A673 (cell line): ENCODE data around the gene PEX16. TPM values are rescaled to one million over a fixed set of nuclear protein-coding genes. Genes with fewer than 3 reads are reported as not detected.
A peak's percentile ranks its signal among the peaks of the same experiment; 100 is the strongest.

Source experiments
- BruUV-seq: library from RNA; stranded (reverse); fragments of 400-500 nt; replicated peaks from 2 replicates; lab custom pipeline; 2021; lab: Mats Ljungman, UMichigan
- CTCF ChIA-PET: fragments of 300-600 bp; sonication (Branson Sonifier 250); formaldehyde crosslinking; loops from one replicate; lab custom pipeline; 2022; ENCODE audit warnings: antibody characterized with exemption; lab: Charles Lee
- POLR2A ChIA-PET: fragments of 300-600 bp; sonication (Branson Sonifier 250); formaldehyde crosslinking; loops from one replicate; lab custom pipeline; 2022; ENCODE audit warnings: antibody characterized with exemption; ENCODE audit not compliant: low non-redundant PET; lab: Charles Lee
- DNase-seq: peaks from one replicate; pipeline ENCODE4 v3.0.0-alpha.2; 2015; ENCODE audit warnings: low spot score
- H3K27ac ChIP-seq: fragments of 200-600 bp; sonication (generic); 2 replicates; pipeline ENCODE4 v1.5.1; 2016; ENCODE audit warnings: mixed run types, low read depth, mild to moderate bottlenecking, mixed read lengths, antibody characterized with exemption, low read length; ENCODE audit not compliant: poor library complexity, severe bottlenecking
- H3K27me3 ChIP-seq: fragments of 200-600 bp; sonication (generic); replicated peaks from 2 replicates; pipeline ENCODE4 v1.6.1; 2017; ENCODE audit warnings: mixed run types, low read depth, mild to moderate bottlenecking, mixed read lengths, antibody characterized with exemption, low read length; ENCODE audit not compliant: insufficient read depth, poor library complexity
- H3K36me3 ChIP-seq: fragments of 200-600 bp; sonication (generic); 2 replicates; pipeline ENCODE4 v1.6.1; 2016; ENCODE audit warnings: mixed run types, mild to moderate bottlenecking, mixed read lengths, antibody characterized with exemption, low read length; ENCODE audit not compliant: insufficient read depth, poor library complexity, severe bottlenecking
- H3K4me1 ChIP-seq: fragments of 200-600 bp; sonication (generic); 2 replicates; pipeline ENCODE4 v1.6.1; 2017; ENCODE audit warnings: mixed run types, mild to moderate bottlenecking, mixed read lengths, antibody characterized with exemption, low read length; ENCODE audit not compliant: insufficient read depth, poor library complexity, severe bottlenecking
- H3K4me3 ChIP-seq: fragments of 200-600 bp; sonication (generic); 2 replicates; pipeline ENCODE4 v1.5.1; 2016; ENCODE audit warnings: low read depth, mixed run types, mild to moderate bottlenecking, mixed read lengths, low read length; ENCODE audit not compliant: poor library complexity, severe bottlenecking
- H3K9me3 ChIP-seq: fragments of 200-600 bp; sonication (generic); 2 replicates; pipeline ENCODE4 v1.6.1; 2016; ENCODE audit warnings: mixed run types, low read depth, mild to moderate bottlenecking, mixed read lengths, antibody characterized with exemption, low read length; ENCODE audit not compliant: poor library complexity, severe bottlenecking
- CTCF ChIP-seq: fragments of 300-800, 200-600 bp; sonication (generic); conservative IDR thresholded peaks from 2 replicates; pipeline ENCODE4 v1.5.1; 2017; ENCODE audit warnings: low read depth, mild to moderate bottlenecking, antibody characterized with exemption, low read length, moderate library complexity, mixed read lengths
- EZH2 ChIP-seq: fragments of 200-600 bp; sonication (generic); IDR thresholded peaks from 2 replicates; pipeline ENCODE4 v1.6.1; 2017; ENCODE audit warnings: borderline replicate concordance, low read depth, mild to moderate bottlenecking, mixed read lengths, antibody characterized with exemption, low read length; ENCODE audit not compliant: poor library complexity, severe bottlenecking
- intact Hi-C: fragments of 100-400 bp; cut with micrococcal nuclease; formaldehyde crosslinking; loops from one replicate; pipeline ENCODE4 v1.10.0; 2022; ENCODE audit not compliant: unreplicated experiment
- total RNA-seq: library from RNA; stranded (reverse); gene quantifications from 2 replicates; pipeline ENCODE4 v1.2.3, GENCODE V29; 2021

PEX16 gene
- total RNA-seq, 1 experiment from 2014 or later = 64.1 TPM

GRCh38 chr11:45924036-45924915 is 6.6 kb upstream of the PEX16 start:
- CTCF ChIA-PET = interaction anchor here (0.7 to 0.8 kb wide), 2 partner anchors 39 to 71 kb away, joined by 3 to 4 read pairs; no protein-coding TSS in a partner anchor
- no peak for TF ChIP-seq EZH2
- TF ChIP-seq CTCF = no peak
- intact Hi-C loops = no loop called here
- H3K36me3 ChIP-seq = no peaks in the 10 kb centered on the region
- no peak overlapping the region for H3K4me3 ChIP-seq
- no TSS peak for BruUV-seq
- H3K4me1 ChIP-seq = peaks cover 7% of the 10 kb centered on the region
- H3K27me3 ChIP-seq = no peaks in the 10 kb centered on the region
- H3K9me3 ChIP-seq = no peaks in the 10 kb centered on the region
- POLR2A ChIA-PET = interaction anchor here (0.5 kb wide), 1 partner anchor 410 kb away, joined by 5 read pairs; no protein-coding TSS in a partner anchor
- no peak for DNase-seq
- H3K27ac ChIP-seq = no peak overlapping the region

- BruUV-seq = no TSS peak
- DNase-seq = peak; percentile 77
These were observed 4.9 kb upstream of the PEX16 start, which contains the start of gene LARGE2 for GRCh38 chr11:45922425-45923082. TSS of gene LARGE2 (plus strand) at chr11:45922656. CDS start at chr11:45922883, 227 bp downstream.

More at GRCh38 chr11:45922425-45923082, 4.9 kb upstream of the PEX16 start, which contains the start of gene LARGE2:
- peak within 1 kb of the TSS; percentile 66 for H3K4me3 ChIP-seq
- H3K27me3 ChIP-seq = no peaks in the 10 kb centered on the region
- no peaks in the 10 kb centered on the region for H3K9me3 ChIP-seq
- POLR2A ChIA-PET = no interaction called here
- intact Hi-C loops = no loop called here
- no peaks in the 10 kb centered on the region for H3K36me3 ChIP-seq
- H3K27ac ChIP-seq = no peak within 1 kb of the TSS
- peaks cover 7% of the 10 kb centered on the region for H3K4me1 ChIP-seq
- no peak for TF ChIP-seq EZH2
- TF ChIP-seq CTCF = no peak; the same call in 1 of the 2 replicates
- CTCF ChIA-PET = no interaction called here
